GM21390 (cell line): Measurements from ENCODE around the gene DACT3.
A peak's percentile ranks its signal among the peaks of the same experiment; 100 is the strongest.

Experiments used
- ATAC-seq: cut with Tn5 transposase; IDR thresholded peaks from one replicate; pipeline ENCODE4 v1.9.1; 2021; ENCODE audit not compliant: unreplicated experiment

DACT3 gene

DNA sequence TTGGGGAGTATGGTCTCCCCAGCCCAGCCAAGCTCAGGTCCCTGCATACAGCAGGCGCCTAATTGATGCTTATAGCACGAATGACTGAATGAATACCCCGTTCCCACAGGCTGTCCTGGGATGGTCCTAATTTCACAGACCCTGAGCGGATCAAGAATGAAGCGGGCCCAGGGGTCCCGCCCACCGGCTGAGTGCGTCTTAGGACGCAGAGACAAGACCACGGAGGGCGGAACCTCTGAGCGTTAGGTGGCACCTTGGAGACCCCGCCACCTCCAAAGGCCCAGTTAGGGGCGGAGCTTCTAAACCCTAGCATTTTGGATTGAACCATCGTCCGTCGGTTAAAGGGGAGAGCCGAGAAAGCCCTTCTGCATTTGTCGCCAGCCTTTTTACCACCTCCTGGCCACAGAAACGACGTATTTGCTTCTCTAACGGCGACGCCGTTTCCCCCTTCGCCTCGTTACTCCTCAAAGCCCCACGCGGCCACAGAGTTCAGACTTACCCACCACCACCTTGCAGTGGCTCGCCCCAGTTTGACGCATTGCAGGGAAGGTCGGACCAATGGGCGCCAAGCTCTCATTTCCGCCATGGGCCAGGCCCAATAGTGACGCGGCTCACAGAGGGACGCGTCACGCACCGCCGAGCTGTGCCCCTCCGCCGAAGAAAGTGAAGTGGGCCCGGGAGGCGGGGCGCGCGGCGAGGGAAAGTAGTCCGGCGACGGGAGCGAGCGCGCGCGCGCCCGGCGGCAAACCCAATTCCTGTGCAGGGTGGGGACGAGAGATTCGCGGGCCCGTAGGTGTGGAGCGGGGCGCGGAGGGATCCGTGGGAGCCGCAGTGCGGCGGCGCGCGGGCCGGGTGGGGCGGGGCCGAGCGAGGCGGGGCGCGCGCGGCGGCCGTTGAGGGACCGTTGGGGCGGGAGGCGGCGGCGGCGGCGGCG, 60.3 kb downstream of the DACT3 start:
- peak; percentile 72 for ATAC-seq

DNA sequence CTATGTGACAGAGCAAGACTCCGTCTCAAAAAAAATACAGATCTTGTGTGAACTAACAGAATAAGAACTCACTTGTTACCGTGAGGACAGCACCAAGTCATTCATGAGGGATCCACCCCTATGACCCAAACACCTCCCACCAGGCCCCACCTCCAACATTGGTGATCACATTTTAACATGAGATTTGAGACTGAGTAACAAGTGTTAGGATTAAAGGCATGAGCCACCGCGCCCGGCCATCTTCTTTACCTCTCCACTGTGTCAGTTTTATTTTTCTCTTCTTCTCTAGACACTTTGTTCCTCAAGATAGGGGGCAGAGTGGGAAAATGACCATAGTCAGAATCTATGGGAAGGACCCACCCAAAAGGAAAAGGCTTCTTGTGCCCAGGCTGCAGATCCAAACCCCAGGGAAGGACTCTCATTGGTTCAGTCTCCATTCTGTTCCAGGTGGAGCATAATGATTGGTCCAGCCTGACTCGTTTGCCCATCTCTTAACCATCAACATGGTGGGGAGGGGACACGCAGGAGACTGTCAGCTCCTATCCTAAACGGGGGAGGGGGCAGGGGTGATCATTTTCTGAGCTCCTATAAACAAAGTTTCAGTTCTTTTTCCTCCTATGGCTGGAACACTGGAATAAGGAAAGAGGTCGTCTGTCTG, 61.1 kb downstream of the DACT3 start:
- no peak for ATAC-seq

DNA sequence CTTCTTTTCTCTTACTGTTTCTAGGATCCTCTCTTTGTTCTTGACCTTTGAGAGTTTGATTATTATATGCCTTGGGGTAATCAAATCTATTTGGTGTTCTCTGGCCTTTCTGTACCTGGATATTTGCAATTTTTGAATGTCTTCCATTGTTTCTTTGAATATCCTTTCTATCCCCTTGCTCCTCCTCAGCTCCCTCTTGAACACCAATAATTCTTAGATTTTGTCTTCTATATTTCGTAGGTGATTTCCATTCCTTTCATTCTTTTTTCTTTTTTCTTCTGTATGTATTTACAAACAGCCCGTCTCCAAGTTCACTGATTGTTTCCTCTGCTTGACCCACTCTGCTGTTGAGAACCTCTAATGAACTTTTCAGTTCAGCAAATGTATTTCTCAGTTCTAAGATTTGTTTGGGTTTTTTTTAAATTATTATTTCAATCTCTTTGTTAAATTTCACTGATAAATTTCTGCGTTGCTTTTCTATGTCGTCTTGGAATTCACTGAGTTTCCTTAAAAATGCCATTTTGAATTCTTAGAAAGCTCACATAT, 62.5 kb downstream of the DACT3 start:
- no peak for ATAC-seq
